Measurements from ENCODE around the gene DENND5B.

DENND5B gene

GRCh38 chr12:31590642-31591379 is at the start of gene DENND5B:
DENND5B (minus strand) TSS chr12:31591136; CDS start chr12:31590832, 304 bp downstream.
- H3K9ac ChIP-seq (ENCODE audit: low read length): peak within 1 kb of the TSS; percentile 89
- H3K36me3 ChIP-seq (ENCODE audit: control insufficient read depth, insufficient read depth, low read length, severe bottlenecking): no peaks in the 10 kb centered on the region
- no peaks in the 10 kb centered on the region for H3K9me3 ChIP-seq (ENCODE audit: control insufficient read depth, low read length)
- peaks cover 17% of the 10 kb centered on the region for H3K4me1 ChIP-seq (ENCODE audit: control insufficient read depth, insufficient read depth, low read length)
- H3K27me3 ChIP-seq (replicated peaks; ENCODE audit: control insufficient read depth, insufficient read depth, low read length): no peaks in the 10 kb centered on the region
- H3K4me3 ChIP-seq (ENCODE audit: low read length): peak within 1 kb of the TSS; percentile 96
- DNase-seq (ENCODE audit: low read depth): peak; percentile 91

DNA sequence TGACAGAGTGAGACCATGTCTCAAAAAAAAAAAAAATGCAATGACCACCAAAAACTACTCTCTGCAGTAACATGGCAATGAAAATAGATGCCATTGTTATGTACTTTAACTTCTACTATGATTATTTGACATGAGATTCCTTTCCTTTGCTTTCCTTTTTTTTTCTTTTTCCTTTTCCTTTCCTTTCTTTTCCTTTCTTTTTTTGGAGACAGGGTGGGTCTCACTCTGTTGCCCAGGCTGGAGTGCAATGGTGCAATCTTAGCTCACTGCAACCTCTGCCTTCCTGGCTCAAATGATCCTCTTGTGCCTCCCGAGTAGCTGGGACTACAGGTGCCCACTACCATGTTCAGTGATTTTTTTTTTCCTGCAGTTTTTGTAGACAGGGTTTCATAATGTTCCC is 43.7 kb upstream of the DENND5B start:
- Histone ChIP-seq H3K9me3 (ENCODE audit: control insufficient read depth, low read length) (no peaks in the 10 kb centered on the region), H3K4me1 (ENCODE audit: control insufficient read depth, insufficient read depth, low read length) (peaks cover 9% of the 10 kb centered on the region), H3K36me3 (ENCODE audit: control insufficient read depth, insufficient read depth, low read length, severe bottlenecking) (no peaks in the 10 kb centered on the region), H3K9ac (ENCODE audit: low read length) (no peak overlapping the region), H3K27me3 (replicated peaks; ENCODE audit: control insufficient read depth, insufficient read depth, low read length) (no peaks in the 10 kb centered on the region), H3K4me3 (ENCODE audit: low read length) (no peak overlapping the region)
- DNase-seq (ENCODE audit: low read depth): no peak

GRCh38 chr12:31633464-31633863 is 42.5 kb upstream of the DENND5B start:
- H3K4me1 ChIP-seq (ENCODE audit: control insufficient read depth, insufficient read depth, low read length): peaks cover 12% of the 10 kb centered on the region
- H3K9ac ChIP-seq (ENCODE audit: low read length): no peak overlapping the region
- H3K36me3 ChIP-seq (ENCODE audit: control insufficient read depth, insufficient read depth, low read length, severe bottlenecking): no peaks in the 10 kb centered on the region
- H3K4me3 ChIP-seq (ENCODE audit: low read length): no peak overlapping the region
- no peaks in the 10 kb centered on the region for H3K27me3 ChIP-seq (replicated peaks; ENCODE audit: control insufficient read depth, insufficient read depth, low read length)
- no peak for DNase-seq (ENCODE audit: low read depth)
- H3K9me3 ChIP-seq (ENCODE audit: control insufficient read depth, low read length): no peaks in the 10 kb centered on the region

DNA sequence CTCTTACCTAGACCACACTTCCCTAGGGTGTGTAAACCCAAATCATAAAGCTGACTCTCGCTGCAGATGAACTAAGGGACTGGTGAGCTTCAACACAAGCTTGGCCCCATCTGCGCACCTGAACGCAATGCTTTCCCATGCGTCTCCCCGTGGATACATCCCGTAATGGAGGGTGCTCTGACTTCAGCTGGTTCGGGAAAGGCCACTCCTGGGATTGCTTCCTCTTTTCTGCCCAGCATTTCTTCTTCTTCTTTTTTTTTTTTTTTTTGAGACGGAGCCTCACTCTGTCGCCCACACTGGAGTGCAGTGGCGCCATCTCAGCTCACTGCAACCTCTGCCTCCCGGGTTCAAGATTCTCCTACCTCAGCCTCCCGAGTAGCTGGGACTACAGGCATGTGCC is 40.9 kb upstream of the DENND5B start:
- DNase-seq (ENCODE audit: low read depth): no peak
- no peaks in the 10 kb centered on the region for H3K36me3 ChIP-seq (ENCODE audit: control insufficient read depth, insufficient read depth, low read length, severe bottlenecking)
- H3K4me1 ChIP-seq (ENCODE audit: control insufficient read depth, insufficient read depth, low read length): peaks cover 12% of the 10 kb centered on the region
- H3K9me3 ChIP-seq (ENCODE audit: control insufficient read depth, low read length): no peaks in the 10 kb centered on the region
- H3K9ac ChIP-seq (ENCODE audit: low read length): no peak overlapping the region
- no peaks in the 10 kb centered on the region for H3K27me3 ChIP-seq (replicated peaks; ENCODE audit: control insufficient read depth, insufficient read depth, low read length)
- no peak overlapping the region for H3K4me3 ChIP-seq (ENCODE audit: low read length)

DNA sequence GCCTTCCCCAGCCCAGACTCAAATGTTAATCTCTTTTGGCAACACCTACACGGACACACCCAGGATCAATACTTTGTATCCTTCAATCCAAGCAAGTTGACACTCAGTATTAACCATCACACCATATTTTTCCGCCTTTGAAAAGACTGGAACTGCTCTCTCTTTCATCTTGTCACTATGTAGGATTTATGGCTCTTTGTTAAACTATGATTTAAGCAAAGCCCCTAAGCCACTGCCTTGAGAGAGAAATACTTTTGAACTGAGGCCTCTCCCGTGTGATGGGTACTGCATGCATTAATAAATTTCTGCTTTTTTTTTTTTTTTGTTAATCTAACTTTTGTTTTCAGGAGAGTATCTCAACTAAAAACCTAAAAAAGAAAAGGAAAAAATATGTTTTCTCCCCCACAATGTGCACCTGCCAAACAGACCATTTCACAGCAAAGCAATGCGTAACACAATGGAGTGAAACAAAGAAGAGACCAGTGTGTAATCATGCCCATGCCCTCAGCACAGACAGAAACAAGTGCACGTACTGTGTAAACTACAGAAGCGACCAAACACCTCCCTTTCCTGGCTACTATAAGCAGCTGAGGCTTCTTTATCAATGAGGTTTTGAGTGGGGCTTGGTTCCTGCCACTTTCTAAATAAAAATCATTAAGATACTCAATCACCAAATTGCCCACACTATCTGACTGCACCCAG is 40.2 kb upstream of the DENND5B start:
- Histone ChIP-seq H3K36me3 (ENCODE audit: control insufficient read depth, insufficient read depth, low read length, severe bottlenecking) (no peaks in the 10 kb centered on the region), H3K4me3 (ENCODE audit: low read length) (no peak overlapping the region), H3K27me3 (replicated peaks; ENCODE audit: control insufficient read depth, insufficient read depth, low read length) (no peaks in the 10 kb centered on the region), H3K9ac (ENCODE audit: low read length) (no peak overlapping the region), H3K4me1 (ENCODE audit: control insufficient read depth, insufficient read depth, low read length) (peaks cover 12% of the 10 kb centered on the region), H3K9me3 (ENCODE audit: control insufficient read depth, low read length) (no peaks in the 10 kb centered on the region)
- no peak for DNase-seq (ENCODE audit: low read depth)

DNA sequence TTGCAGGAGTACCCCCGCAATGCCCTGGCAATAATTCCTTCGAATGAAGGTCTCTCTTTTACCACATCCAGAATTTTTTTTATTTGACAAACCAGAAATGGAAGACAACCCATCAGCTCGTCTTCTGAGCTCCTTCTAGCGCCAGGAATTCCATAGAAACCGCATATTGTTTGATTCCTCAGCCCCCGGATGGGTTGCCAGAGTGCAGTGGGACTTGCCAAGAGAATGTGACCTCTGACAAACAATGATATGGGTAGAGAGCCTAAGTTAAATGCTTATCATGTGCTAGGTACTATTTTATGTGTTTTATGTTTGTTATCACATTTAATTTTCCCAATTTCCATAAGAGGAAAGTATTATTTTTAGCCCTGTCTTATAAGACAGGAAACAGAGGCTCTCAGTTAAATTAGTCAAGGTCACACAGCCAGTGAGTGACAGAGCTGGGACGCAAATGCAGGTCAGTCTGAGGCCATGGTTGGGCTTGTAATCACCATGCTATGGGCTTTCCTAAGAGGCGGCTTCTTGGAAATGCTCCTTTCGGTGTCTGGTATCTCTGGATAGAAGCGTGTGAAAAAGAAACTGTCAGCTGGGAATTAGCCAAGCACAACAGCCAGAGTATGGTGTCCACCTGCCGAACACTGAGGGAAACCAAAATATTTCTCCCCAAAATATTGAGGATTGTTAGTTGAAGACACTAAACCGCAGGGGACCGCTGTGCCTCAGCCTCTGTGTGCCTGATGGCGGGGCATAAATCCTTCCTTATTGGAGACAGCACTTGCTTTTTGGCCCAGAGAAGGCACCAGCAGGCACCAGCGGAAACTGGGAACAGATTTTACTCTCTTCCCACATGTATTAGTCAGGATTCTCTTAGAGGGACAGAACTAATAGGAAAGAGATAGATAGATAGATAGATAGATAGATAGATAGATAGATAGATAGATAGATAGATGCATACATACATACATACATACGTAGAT is 39.1 kb upstream of the DENND5B start:
- Histone ChIP-seq H3K27me3 (replicated peaks; ENCODE audit: control insufficient read depth, insufficient read depth, low read length) (no peaks in the 10 kb centered on the region), H3K9ac (ENCODE audit: low read length) (no peak overlapping the region), H3K9me3 (ENCODE audit: control insufficient read depth, low read length) (no peaks in the 10 kb centered on the region), H3K4me3 (ENCODE audit: low read length) (peak overlapping the region; percentile 25), H3K36me3 (ENCODE audit: control insufficient read depth, insufficient read depth, low read length, severe bottlenecking) (no peaks in the 10 kb centered on the region), H3K4me1 (ENCODE audit: control insufficient read depth, insufficient read depth, low read length) (peaks cover 12% of the 10 kb centered on the region)
- peak; percentile 54 for DNase-seq (ENCODE audit: low read depth)

DNA sequence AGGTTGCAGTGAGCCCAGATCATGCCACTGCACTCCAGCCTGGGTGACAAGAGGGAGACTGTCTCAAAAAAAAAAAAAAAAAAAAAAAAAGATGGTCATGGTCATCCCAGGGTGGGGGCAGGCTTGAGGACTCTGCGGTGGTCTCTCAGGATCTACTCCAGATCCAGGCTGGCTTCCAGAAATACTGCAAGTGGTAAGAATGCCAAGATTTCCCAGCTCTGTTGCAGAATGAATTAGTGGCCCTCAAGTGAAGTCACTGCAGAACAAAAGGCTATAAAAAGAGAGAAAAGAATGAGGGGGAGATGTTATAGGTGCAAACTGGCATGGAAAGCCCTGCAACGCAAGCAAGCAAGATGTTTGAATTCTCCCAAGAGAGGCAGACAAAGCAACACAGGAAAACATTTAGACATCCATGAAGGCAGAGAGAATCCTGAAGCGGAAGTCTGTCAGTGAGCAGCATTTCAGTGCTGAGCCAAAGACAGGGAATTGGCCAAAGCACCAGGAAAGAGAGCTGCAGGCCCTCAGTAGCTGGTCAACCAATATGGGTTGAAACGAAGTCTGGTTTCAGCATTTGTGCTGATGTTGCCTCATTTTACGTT is 36.6 kb upstream of the DENND5B start:
- Histone ChIP-seq H3K4me3 (ENCODE audit: low read length) (no peak overlapping the region), H3K27me3 (replicated peaks; ENCODE audit: control insufficient read depth, insufficient read depth, low read length) (no peaks in the 10 kb centered on the region)
- DNase-seq (ENCODE audit: low read depth): no peak

GRCh38 chr12:31626270-31626995 is 35.5 kb upstream of the DENND5B start:
- Histone ChIP-seq H3K9me3 (ENCODE audit: control insufficient read depth, low read length) (no peaks in the 10 kb centered on the region), H3K4me3 (ENCODE audit: low read length) (no peak overlapping the region)

More for the DNA sequence above, 36.6 kb upstream of the DENND5B start:
- Histone ChIP-seq H3K9ac (ENCODE audit: low read length) (no peak overlapping the region), H3K9me3 (ENCODE audit: control insufficient read depth, low read length) (no peaks in the 10 kb centered on the region), H3K4me1 (ENCODE audit: control insufficient read depth, insufficient read depth, low read length) (peaks cover 12% of the 10 kb centered on the region), H3K36me3 (ENCODE audit: control insufficient read depth, insufficient read depth, low read length, severe bottlenecking) (no peaks in the 10 kb centered on the region)

GRCh38 chr12:31622038-31622437 is 31.1 kb upstream of the DENND5B start:
- no peaks in the 10 kb centered on the region for H3K9me3 ChIP-seq (ENCODE audit: control insufficient read depth, low read length)
- H3K27me3 ChIP-seq (replicated peaks; ENCODE audit: control insufficient read depth, insufficient read depth, low read length): no peaks in the 10 kb centered on the region
- no peak for DNase-seq (ENCODE audit: low read depth)
- no peaks in the 10 kb centered on the region for H3K36me3 ChIP-seq (ENCODE audit: control insufficient read depth, insufficient read depth, low read length, severe bottlenecking)
- no peak overlapping the region for H3K9ac ChIP-seq (ENCODE audit: low read length)
- H3K4me3 ChIP-seq (ENCODE audit: low read length): no peak overlapping the region
- peaks cover 8% of the 10 kb centered on the region for H3K4me1 ChIP-seq (ENCODE audit: control insufficient read depth, insufficient read depth, low read length)

More at GRCh38 chr12:31626270-31626995, 35.5 kb upstream of the DENND5B start:
- H3K36me3 ChIP-seq (ENCODE audit: control insufficient read depth, insufficient read depth, low read length, severe bottlenecking): no peaks in the 10 kb centered on the region
- H3K4me1 ChIP-seq (ENCODE audit: control insufficient read depth, insufficient read depth, low read length): peaks cover 12% of the 10 kb centered on the region
- no peak overlapping the region for H3K9ac ChIP-seq (ENCODE audit: low read length)
- no peaks in the 10 kb centered on the region for H3K27me3 ChIP-seq (replicated peaks; ENCODE audit: control insufficient read depth, insufficient read depth, low read length)
- no peak for DNase-seq (ENCODE audit: low read depth)

GRCh38 chr12:31620311-31620710 is 29.4 kb upstream of the DENND5B start:
- Histone ChIP-seq H3K4me1 (ENCODE audit: control insufficient read depth, insufficient read depth, low read length) (peaks cover 8% of the 10 kb centered on the region), H3K27me3 (replicated peaks; ENCODE audit: control insufficient read depth, insufficient read depth, low read length) (no peaks in the 10 kb centered on the region), H3K9me3 (ENCODE audit: control insufficient read depth, low read length) (no peaks in the 10 kb centered on the region), H3K9ac (ENCODE audit: low read length) (no peak overlapping the region), H3K4me3 (ENCODE audit: low read length) (no peak overlapping the region), H3K36me3 (ENCODE audit: control insufficient read depth, insufficient read depth, low read length, severe bottlenecking) (no peaks in the 10 kb centered on the region)
- DNase-seq (ENCODE audit: low read depth): no peak

Data from adipocyte (in vitro differentiated cells).